KMS-11 (cell line): ENCODE data around the gene MPP7.

Experiments used
- H2AFZ ChIP-seq: fragments of 200-600 bp; sonication (generic); 2 replicates; pipeline ENCODE4 v1.6.1; 2016; ENCODE audit warnings: antibody characterized with exemption, mixed run types, low read depth
- H3K27ac ChIP-seq: fragments of 200-600 bp; sonication (generic); 2 replicates; pipeline ENCODE4 v1.6.1; 2016; ENCODE audit warnings: mild to moderate bottlenecking, mixed run types
- H3K27me3 ChIP-seq: fragments of 200-600 bp; sonication (generic); 2 replicates; pipeline ENCODE4 v1.6.1; 2017; ENCODE audit warnings: mild to moderate bottlenecking, low read depth, mixed run types, moderate library complexity; ENCODE audit not compliant: insufficient read depth
- H3K36me3 ChIP-seq: fragments of 200-600 bp; sonication (generic); 2 replicates; pipeline ENCODE4 v1.6.1; 2017; ENCODE audit warnings: mild to moderate bottlenecking, mixed run types; ENCODE audit not compliant: insufficient read depth
- H3K4me1 ChIP-seq: fragments of 200-600 bp; sonication (generic); 2 replicates; pipeline ENCODE4 v1.6.1; 2016; ENCODE audit warnings: mild to moderate bottlenecking, low read depth, mixed run types; ENCODE audit not compliant: poor library complexity, severe bottlenecking
- H3K4me2 ChIP-seq: fragments of 200-600 bp; sonication (generic); 2 replicates; pipeline ENCODE4 v1.7.0; 2016; ENCODE audit warnings: mild to moderate bottlenecking, mixed run types
- H3K4me3 ChIP-seq: fragments of 200-600 bp; sonication (generic); IDR thresholded peaks from 2 replicates; pipeline ENCODE4 v1.6.1; 2017; ENCODE audit warnings: low read depth, low read length, mixed read lengths; ENCODE audit not compliant: insufficient read depth
- H3K79me2 ChIP-seq: fragments of 200-600 bp; sonication (generic); 2 replicates; pipeline ENCODE4 v1.6.1; 2016; ENCODE audit warnings: low read depth, mixed run types; ENCODE audit not compliant: insufficient read depth
- H3K9ac ChIP-seq: fragments of 200-600 bp; sonication (generic); 2 replicates; pipeline ENCODE4 v1.6.1; 2016; ENCODE audit warnings: mild to moderate bottlenecking, mixed run types
- H4K20me1 ChIP-seq: fragments of 200-600 bp; sonication (generic); 2 replicates; pipeline ENCODE4 v1.6.1; 2016; ENCODE audit warnings: mild to moderate bottlenecking, mixed run types; ENCODE audit not compliant: insufficient read depth
- TF ChIP-seq, protein P1 (sequence below): fragments of 200-600 bp; sonication (generic); conservative IDR thresholded peaks from 2 replicates; pipeline ENCODE4 v1.6.1; 2017; ENCODE audit warnings: low read depth, mild to moderate bottlenecking, antibody characterized with exemption, low read length, moderate library complexity, mixed read lengths

The MPP7 gene

GRCh38 chr10:28278842-28279241 is 24.0 kb downstream of the MPP7 start:
- TF ChIP-seq, protein P1, sequence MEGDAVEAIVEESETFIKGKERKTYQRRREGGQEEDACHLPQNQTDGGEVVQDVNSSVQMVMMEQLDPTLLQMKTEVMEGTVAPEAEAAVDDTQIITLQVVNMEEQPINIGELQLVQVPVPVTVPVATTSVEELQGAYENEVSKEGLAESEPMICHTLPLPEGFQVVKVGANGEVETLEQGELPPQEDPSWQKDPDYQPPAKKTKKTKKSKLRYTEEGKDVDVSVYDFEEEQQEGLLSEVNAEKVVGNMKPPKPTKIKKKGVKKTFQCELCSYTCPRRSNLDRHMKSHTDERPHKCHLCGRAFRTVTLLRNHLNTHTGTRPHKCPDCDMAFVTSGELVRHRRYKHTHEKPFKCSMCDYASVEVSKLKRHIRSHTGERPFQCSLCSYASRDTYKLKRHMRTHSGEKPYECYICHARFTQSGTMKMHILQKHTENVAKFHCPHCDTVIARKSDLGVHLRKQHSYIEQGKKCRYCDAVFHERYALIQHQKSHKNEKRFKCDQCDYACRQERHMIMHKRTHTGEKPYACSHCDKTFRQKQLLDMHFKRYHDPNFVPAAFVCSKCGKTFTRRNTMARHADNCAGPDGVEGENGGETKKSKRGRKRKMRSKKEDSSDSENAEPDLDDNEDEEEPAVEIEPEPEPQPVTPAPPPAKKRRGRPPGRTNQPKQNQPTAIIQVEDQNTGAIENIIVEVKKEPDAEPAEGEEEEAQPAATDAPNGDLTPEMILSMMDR, result no peak
- no peak overlapping the region for H3K9ac ChIP-seq
- H3K36me3 ChIP-seq, result no peaks in the 10 kb centered on the region
- H4K20me1 ChIP-seq, result no peaks in the 10 kb centered on the region
- no peak overlapping the region for H3K27ac ChIP-seq
- H3K4me3 ChIP-seq, result no peak overlapping the region
- no peak overlapping the region for H2AFZ ChIP-seq
- no peak overlapping the region for H3K4me2 ChIP-seq
- no peaks in the 10 kb centered on the region for H3K4me1 ChIP-seq
- H3K27me3 ChIP-seq, result peaks cover 2% of the 10 kb centered on the region; the same call in 1 of the 2 replicates
- no peaks in the 10 kb centered on the region for H3K79me2 ChIP-seq

- Histone ChIP-seq H3K4me2 (no peak overlapping the region), H3K27ac (no peak overlapping the region), H3K4me1 (no peaks in the 10 kb centered on the region), H3K27me3 (peaks cover 2% of the 10 kb centered on the region; the same call in 1 of the 2 replicates), H3K4me3 (no peak overlapping the region), H3K36me3 (no peaks in the 10 kb centered on the region), H3K9ac (no peak overlapping the region), H3K79me2 (no peaks in the 10 kb centered on the region), H4K20me1 (no peaks in the 10 kb centered on the region), H2AFZ (no peak overlapping the region)
- TF ChIP-seq, protein P1, result no peak
These were observed 26.5 kb downstream of the MPP7 start for GRCh38 chr10:28276384-28276783.

GRCh38 chr10:28274475-28274874 is 28.4 kb downstream of the MPP7 start:
- no peaks in the 10 kb centered on the region for H3K36me3 ChIP-seq
- no peaks in the 10 kb centered on the region for H4K20me1 ChIP-seq
- H3K4me2 ChIP-seq, result no peak overlapping the region
- H3K9ac ChIP-seq, result no peak overlapping the region
- H3K27me3 ChIP-seq, result peaks cover 2% of the 10 kb centered on the region; the same call in 1 of the 2 replicates
- H3K79me2 ChIP-seq, result no peaks in the 10 kb centered on the region
- no peak overlapping the region for H3K4me3 ChIP-seq
- H3K4me1 ChIP-seq, result no peaks in the 10 kb centered on the region
- TF ChIP-seq, protein P1, result no peak
- H3K27ac ChIP-seq, result no peak overlapping the region
- H2AFZ ChIP-seq, result no peak overlapping the region

DNA sequence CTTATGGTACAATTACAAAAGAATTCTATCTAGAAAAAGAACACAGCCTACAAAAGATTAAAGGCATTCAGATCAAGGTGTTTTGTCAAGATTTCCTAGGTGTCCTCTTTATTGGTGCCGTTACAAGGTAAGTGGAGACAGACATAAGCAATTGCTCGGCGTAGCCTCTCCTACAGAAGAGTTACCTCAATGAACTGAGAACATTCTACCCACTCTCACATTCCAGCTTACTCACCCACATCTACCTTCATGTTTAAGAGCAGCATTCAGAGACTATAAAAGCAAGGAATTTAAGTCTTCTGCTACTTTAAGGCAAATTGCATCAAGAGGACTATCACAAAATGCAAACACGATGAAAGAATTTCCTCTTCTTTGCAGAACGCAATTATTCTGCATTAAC is 29.5 kb downstream of the MPP7 start:
- Histone ChIP-seq H3K4me2 (no peak overlapping the region), H3K79me2 (no peaks in the 10 kb centered on the region), H3K4me1 (no peaks in the 10 kb centered on the region), H3K27ac (no peak overlapping the region), H4K20me1 (no peaks in the 10 kb centered on the region), H2AFZ (no peak overlapping the region), H3K27me3 (peaks cover 2% of the 10 kb centered on the region; the same call in 1 of the 2 replicates), H3K36me3 (no peaks in the 10 kb centered on the region), H3K4me3 (no peak overlapping the region), H3K9ac (no peak overlapping the region)
- TF ChIP-seq, protein P1, result no peak
